ENCODE measurements around the gene MCF2L. TPM values are rescaled to one million over a fixed set of nuclear protein-coding genes. Genes with fewer than 3 reads are reported as not detected.

Gene MCF2L
- total RNA-seq, 1 experiment from 2014 or later: 21.3 TPM

DNA sequence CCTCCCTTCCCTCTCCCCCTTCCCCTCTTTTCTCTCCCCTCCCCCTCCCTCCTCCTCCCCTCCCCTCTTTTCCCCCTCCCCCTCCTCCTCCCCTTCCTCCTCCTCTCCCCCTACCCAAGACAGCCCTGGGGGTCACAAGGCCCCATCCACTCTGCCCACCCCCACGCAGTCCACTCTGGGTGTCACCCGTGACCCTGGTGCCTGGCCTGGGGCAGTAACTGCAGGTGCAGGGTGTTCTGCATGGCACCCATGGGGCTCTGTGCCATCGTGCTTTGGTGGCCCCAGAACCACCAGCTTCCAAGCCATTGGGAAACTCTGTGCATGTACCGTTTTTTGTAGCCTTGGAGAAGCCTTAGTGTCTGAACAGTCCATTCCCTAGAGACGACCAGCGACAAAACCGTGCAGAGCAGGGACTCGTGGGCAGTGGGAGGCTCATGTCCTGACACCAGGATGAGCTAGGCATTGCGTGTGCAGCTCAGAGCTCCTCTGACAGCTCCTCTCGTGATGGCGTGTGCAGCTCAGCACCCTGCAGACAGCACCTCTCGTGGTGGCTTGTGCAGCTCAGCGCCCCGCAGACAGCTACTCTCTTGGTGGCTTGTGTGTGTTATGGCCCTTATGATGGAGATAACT lies 92.9 kb downstream of the MCF2L start:
- Histone ChIP-seq H3K36me3 (replicated peaks; ENCODE audit: control insufficient read depth, insufficient read depth, low read length) (no peaks in the 10 kb centered on the region), H3K4me3 (ENCODE audit: insufficient read depth, low read depth, low read length) (no peak overlapping the region), H3K27me3 (ENCODE audit: control insufficient read depth, insufficient read depth, low read length) (no peaks in the 10 kb centered on the region)
- no peak for DNase-seq

DNA sequence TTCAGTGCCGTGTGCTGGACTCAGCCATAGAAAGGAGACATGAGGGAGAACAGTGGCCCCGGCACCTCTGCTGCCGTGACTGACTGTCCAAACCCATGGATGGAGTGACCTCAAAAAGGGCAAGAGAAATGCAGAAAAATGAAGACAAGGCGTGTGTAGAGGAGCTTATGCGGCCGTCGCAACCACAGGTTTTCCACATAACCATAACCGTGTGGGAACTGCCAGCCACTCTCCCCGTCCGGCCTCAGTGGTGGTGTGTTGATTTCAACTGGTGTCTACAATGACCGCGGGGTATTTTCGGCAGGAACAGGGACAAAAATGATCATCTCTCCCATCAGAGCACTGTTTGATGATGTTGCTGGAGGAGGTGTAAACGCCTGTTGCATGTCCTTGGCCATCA lies 93.7 kb downstream of the MCF2L start:
- H3K4me3 ChIP-seq (ENCODE audit: insufficient read depth, low read depth, low read length): no peak overlapping the region
- no peaks in the 10 kb centered on the region for H3K36me3 ChIP-seq (replicated peaks; ENCODE audit: control insufficient read depth, insufficient read depth, low read length)
- no peaks in the 10 kb centered on the region for H3K27me3 ChIP-seq (ENCODE audit: control insufficient read depth, insufficient read depth, low read length)
- DNase-seq: no peak

DNA sequence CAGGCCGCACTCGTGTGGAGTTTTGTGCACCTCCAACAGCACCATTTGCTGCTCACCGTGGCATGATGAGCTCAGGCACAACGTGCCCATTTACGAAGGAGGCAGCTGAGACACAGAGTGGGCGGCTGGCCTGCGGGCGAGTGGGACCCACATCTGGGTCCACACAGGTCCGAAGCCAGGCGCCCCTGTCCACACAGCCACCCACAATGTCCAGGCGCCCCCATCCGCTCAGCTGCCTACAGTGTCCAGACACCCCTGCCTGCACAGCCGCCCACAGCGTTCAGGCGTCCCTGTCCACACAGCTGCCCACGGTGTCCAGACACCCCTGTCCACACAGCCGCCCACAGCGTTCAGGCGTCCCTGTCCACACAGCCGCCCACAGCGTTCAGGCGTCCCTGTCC lies 94.1 kb downstream of the MCF2L start:
- H3K4me3 ChIP-seq (ENCODE audit: insufficient read depth, low read depth, low read length): no peak overlapping the region
- no peaks in the 10 kb centered on the region for H3K36me3 ChIP-seq (replicated peaks; ENCODE audit: control insufficient read depth, insufficient read depth, low read length)
- DNase-seq: no peak

DNA sequence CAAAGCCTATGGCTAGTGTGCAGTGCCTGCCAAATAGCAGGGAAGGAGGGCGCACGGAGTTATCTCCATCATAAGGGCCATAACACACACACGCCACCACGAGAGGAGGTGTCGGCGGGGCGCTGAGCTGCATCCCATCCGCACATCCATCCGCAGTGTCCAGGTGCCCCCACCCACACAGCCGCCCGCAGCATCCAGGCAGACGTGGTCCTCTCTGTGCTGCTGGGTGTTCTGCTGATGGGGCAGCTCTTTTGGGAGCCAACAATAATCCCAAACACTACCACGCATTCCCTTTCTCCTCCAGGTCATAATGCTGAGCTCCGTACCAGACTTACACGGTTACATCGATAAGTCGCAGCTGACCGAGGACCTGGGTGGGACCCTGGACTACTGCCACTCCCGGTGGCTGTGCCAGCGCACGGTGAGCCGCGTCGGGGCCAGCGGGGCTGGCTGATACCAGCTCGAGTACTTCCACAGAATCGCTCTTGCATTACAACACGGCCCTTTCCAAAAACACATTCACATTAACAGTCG lies 95.1 kb downstream of the MCF2L start:
- no peaks in the 10 kb centered on the region for H3K36me3 ChIP-seq (replicated peaks; ENCODE audit: control insufficient read depth, insufficient read depth, low read length)
- no peak for DNase-seq
- no peak overlapping the region for H3K4me3 ChIP-seq (ENCODE audit: insufficient read depth, low read depth, low read length)
- no peaks in the 10 kb centered on the region for H3K27me3 ChIP-seq (ENCODE audit: control insufficient read depth, insufficient read depth, low read length)

More for the DNA sequence above, 94.1 kb downstream of the MCF2L start:
- no peaks in the 10 kb centered on the region for H3K27me3 ChIP-seq (ENCODE audit: control insufficient read depth, insufficient read depth, low read length)

DNA sequence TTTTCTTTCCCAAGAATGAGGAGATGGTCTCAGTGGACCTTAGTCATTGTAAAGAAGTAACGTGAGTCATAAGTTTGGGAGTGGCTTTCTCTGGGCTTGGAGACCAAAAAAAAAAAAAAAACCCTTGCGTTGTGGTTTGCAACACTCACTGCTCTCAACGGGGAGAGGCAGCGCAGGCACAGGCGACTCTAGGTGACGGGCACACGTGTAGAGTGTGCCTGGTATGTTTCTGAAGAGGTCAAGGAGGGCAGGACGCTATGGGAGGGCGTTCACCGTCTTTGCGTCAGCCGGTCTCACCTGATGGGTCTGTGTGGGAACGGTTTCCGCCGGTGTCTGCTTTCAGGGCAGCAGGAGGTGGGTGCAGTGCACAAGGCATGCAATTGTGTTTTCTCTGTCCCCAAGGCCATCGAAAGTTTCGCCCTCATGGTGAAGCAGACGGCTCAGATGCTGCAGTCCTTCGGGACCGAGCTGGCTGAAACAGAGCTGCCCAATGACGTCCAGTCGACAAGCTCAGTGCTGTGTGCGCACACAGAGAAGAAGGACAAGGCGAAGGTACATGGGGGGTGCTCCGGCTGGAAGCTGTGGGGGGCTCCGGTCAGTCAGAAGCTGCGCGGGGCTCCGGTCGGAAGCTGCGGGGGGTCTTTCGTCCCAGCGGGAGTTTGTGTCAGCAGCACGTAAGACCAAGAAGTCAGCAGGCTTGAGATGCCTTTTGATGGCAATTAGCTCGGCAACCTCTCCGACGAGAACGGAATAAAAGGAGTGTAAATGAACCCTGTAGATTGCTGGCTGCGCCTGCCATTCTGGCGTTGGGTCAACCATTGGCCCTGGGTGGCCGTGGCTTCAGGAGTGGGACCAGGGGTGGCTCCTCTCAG lies 95.8 kb downstream of the MCF2L start:
- H3K36me3 ChIP-seq (replicated peaks; ENCODE audit: control insufficient read depth, insufficient read depth, low read length): no peaks in the 10 kb centered on the region
- DNase-seq: no peak
- H3K4me3 ChIP-seq (ENCODE audit: insufficient read depth, low read depth, low read length): no peak overlapping the region
- no peaks in the 10 kb centered on the region for H3K27me3 ChIP-seq (ENCODE audit: control insufficient read depth, insufficient read depth, low read length)

DNA sequence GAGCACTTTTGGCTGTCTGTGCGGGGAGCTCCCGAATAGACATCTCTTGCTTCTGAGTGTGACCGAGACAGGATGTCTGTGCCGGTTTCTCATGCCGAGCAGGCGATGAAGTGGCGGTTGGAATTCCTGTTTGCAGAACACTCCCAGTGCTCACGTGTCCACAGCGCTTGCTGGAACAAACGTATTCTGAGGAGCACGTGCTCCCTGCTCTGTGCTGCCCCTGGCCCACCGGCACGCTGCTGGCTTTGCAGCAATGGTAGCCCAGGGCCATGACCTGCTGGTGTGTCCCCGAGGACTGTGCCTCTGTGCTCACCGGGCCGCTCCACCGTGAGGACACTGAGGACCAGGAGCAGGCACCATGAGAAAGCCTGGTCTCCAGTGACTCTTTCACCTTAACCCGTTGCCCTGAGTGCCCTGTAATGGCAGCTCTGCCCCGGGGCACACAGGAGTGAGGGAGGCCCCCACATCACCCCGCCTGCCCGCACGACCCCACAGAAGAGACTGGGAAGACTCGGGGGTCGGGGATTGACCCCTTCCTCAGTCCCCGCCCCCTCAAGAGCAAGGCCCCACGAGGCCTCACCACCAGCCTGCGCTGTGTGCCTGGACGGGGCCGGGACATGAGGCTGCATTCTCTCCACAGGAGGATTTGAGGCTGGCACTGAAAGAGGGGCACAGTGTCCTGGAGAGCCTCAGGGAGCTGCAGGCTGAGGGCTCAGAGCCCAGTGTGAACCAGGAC lies 96.6 kb downstream of the MCF2L start:
- Histone ChIP-seq H3K27me3 (ENCODE audit: control insufficient read depth, insufficient read depth, low read length) (no peaks in the 10 kb centered on the region), H3K36me3 (replicated peaks; ENCODE audit: control insufficient read depth, insufficient read depth, low read length) (no peaks in the 10 kb centered on the region), H3K4me3 (ENCODE audit: insufficient read depth, low read depth, low read length) (no peak overlapping the region)
- DNase-seq: no peak

DNA sequence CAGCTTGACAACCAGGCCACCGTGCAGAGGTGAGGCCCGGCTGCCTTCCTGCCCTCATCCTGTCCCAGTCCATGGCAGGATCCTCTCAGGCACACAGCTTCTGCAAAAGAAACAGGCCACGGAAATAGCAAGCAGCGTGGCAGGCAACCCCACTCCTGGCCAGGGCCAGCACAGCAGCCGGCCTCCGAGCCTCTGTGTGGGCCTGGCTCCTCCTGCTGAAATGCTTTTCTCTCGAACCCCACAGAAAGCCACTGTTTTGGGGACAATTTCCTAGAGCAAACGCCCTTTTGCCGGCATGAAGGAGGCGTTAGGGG lies 97.1 kb downstream of the MCF2L start:
- H3K36me3 ChIP-seq (replicated peaks; ENCODE audit: control insufficient read depth, insufficient read depth, low read length): no peaks in the 10 kb centered on the region
- DNase-seq: no peak
- no peaks in the 10 kb centered on the region for H3K27me3 ChIP-seq (ENCODE audit: control insufficient read depth, insufficient read depth, low read length)
- no peak overlapping the region for H3K4me3 ChIP-seq (ENCODE audit: insufficient read depth, low read depth, low read length)

DNA sequence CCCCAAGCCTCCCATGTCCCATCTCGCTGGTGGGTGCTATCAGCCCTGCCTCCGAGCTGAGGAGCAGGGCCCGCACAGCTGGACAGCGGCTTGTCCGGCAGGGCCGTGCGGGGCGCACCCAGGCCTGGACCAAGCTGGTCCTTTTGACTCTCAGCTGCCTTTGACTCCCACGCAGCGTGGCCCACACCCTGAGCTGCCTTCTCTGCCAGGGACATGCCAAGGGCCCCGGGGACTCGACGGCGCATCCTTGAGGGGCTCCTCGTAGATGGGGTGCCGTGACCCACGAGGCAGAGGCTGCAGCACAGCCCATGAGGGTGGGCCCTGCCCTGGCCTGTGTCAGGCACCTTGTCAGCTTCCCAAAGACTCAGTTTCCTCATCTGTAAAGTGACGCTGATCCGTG lies 97.7 kb downstream of the MCF2L start:
- Histone ChIP-seq H3K27me3 (ENCODE audit: control insufficient read depth, insufficient read depth, low read length) (no peaks in the 10 kb centered on the region), H3K4me3 (ENCODE audit: insufficient read depth, low read depth, low read length) (no peak overlapping the region), H3K36me3 (replicated peaks; ENCODE audit: control insufficient read depth, insufficient read depth, low read length) (no peaks in the 10 kb centered on the region)
- no peak for DNase-seq

DNA sequence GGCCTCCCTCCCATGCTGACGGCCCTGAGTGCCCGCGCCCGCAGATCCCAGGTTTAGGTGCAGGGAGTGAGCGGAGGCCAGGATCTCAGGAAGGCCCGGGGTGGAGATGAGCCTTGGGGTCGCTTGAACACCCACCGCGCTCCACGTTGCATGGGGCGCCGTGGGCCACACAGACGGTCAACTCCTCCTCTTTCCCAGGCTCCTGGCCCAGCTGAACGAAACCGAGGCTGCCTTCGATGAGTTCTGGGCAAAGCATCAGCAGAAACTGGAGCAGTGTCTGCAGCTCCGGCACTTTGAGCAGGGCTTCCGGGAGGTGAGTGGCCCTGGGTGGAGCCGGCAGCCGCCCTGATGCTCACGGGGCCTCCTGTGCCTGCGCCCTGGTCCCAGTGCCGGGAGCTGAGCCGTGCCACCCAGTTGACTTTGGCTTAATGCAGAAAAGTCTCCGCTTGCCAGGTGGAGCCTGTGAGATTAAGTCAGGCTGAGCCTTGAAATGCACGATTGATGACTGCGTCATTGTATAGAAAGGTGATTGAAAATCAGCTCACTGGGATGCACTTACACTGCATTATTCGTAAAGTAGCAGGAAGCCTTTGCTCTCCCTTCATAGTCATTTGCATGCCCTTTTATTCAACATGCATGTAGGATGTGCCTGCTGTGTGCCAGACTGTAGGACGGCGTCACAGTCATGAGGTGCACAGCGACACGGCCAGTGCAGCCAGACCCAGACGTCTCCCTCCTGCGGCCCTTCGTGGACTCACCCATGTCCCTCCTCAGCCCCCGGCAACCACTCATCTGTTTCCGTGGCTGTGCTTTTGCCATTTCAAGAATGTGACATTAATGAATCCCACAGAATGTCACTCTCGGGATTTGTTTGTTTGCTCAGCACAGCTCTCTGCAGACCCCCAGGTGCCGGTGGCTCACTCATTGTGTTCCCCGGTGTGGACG lies 101.1 kb downstream of the MCF2L start:
- no peak for DNase-seq
- Histone ChIP-seq H3K27me3 (ENCODE audit: control insufficient read depth, insufficient read depth, low read length) (no peaks in the 10 kb centered on the region), H3K4me3 (ENCODE audit: insufficient read depth, low read depth, low read length) (no peak overlapping the region), H3K36me3 (replicated peaks; ENCODE audit: control insufficient read depth, insufficient read depth, low read length) (no peaks in the 10 kb centered on the region)

DNA sequence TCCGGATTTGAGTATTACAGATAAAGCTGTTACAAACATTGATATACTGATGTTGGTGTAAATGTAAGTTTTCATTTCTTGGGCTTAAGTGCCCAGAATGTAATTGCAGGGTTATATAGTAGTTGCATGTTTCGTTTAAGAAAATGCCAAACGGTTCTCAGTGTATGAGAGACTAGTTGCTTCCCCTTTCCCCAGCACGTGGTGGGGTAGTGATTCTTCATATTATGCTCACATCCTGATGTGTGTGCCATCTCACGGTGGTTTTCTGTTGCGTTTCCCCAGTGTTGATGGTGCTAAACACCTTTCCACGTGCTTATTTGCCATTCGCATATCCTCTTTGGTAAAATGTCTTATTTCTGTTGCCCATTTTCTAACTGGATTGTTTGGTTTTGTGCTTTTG lies 101.8 kb downstream of the MCF2L start:
- no peak for DNase-seq
- Histone ChIP-seq H3K4me3 (ENCODE audit: insufficient read depth, low read depth, low read length) (no peak overlapping the region), H3K27me3 (ENCODE audit: control insufficient read depth, insufficient read depth, low read length) (no peaks in the 10 kb centered on the region), H3K36me3 (replicated peaks; ENCODE audit: control insufficient read depth, insufficient read depth, low read length) (no peaks in the 10 kb centered on the region)

DNA sequence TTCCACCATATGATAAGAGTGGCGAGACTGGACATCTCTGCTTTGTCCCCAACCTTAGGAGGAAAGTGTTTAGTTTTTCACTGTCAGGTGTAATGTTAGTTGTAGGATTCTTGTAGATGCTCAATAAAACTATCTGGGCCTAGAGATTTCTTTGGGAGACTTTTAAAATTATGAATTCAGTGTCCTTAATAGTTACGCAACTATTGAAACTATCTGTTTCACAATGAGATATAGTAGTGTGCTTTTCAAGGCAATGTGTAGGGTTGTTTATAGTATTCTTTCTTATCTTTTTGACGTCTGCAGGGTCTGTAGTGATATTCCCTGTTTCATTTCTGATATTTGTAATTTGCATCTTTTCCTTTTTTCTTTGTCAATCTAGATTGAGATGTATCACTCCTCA lies 103.4 kb downstream of the MCF2L start:
- no peak for DNase-seq
- Histone ChIP-seq H3K27me3 (ENCODE audit: control insufficient read depth, insufficient read depth, low read length) (no peaks in the 10 kb centered on the region), H3K36me3 (replicated peaks; ENCODE audit: control insufficient read depth, insufficient read depth, low read length) (no peaks in the 10 kb centered on the region), H3K4me3 (ENCODE audit: insufficient read depth, low read depth, low read length) (no peak overlapping the region)

DNA sequence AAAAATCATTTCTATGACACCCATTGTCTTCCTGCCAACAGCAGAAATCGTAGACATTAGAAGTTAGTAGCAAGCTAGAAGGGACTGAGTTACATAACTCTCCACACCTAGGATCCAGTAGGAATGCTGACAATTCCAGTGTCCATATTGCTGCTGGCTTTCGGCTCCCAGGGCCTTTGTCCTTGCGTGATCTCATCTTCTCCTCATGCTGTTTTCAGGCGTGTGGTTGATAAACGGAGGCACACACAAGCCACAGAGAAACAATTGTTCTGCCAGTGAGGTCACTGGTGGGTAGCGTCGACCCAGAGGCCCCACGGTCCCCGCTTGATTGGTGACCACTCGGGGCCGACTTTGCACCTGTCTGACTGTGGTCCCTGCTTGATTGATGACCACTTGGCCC lies 104.9 kb downstream of the MCF2L start:
- no peaks in the 10 kb centered on the region for H3K27me3 ChIP-seq (ENCODE audit: control insufficient read depth, insufficient read depth, low read length)
- no peak for DNase-seq
- H3K36me3 ChIP-seq (replicated peaks; ENCODE audit: control insufficient read depth, insufficient read depth, low read length): no peaks in the 10 kb centered on the region
- no peak overlapping the region for H3K4me3 ChIP-seq (ENCODE audit: insufficient read depth, low read depth, low read length)

DNA sequence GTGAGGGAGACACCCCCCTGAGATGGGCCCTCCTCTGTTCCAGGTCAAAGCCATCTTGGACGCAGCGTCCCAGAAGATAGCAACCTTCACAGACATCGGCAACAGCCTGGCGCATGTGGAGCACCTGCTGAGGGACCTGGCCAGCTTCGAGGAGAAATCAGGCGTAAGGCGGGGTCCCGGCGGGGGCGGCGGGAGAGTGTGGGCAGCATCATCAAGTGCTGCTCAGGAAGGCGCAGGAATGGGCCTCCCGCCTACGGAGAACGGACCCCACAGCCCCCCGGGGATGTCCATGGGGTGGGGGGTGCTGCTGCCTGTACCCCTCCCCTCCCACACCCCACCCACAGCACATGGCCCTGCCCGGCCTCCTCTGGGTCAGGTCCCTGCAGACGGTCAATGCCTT lies 105.4 kb downstream of the MCF2L start:
- H3K4me3 ChIP-seq (ENCODE audit: insufficient read depth, low read depth, low read length): no peak overlapping the region
- H3K27me3 ChIP-seq (ENCODE audit: control insufficient read depth, insufficient read depth, low read length): no peaks in the 10 kb centered on the region
- no peak for DNase-seq
- no peaks in the 10 kb centered on the region for H3K36me3 ChIP-seq (replicated peaks; ENCODE audit: control insufficient read depth, insufficient read depth, low read length)

DNA sequence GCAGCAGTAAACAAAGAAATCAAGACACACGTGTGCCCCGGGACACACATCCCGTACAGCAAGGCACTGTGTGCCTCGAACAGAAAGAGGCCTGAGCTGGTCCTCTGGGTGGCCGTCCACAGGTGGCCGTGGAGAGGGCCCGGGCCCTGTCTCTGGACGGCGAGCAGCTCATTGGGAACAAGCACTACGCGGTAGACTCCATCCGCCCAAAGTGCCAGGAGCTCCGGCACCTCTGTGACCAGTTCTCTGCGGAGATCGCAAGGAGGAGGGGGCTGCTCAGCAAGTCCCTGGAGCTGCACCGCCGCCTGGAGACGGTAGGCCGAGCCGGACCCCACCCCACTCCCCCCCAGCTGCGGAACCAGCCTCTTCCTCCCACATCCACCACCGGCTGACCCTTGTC lies 105.9 kb downstream of the MCF2L start:
- Histone ChIP-seq H3K27me3 (ENCODE audit: control insufficient read depth, insufficient read depth, low read length) (no peaks in the 10 kb centered on the region), H3K36me3 (replicated peaks; ENCODE audit: control insufficient read depth, insufficient read depth, low read length) (no peaks in the 10 kb centered on the region), H3K4me3 (ENCODE audit: insufficient read depth, low read depth, low read length) (no peak overlapping the region)
- no peak for DNase-seq
